HTR-8/SVneo (cell line): Measurements from ENCODE around the gene LRP8.

Source experiments
- DNase-seq: peaks from one replicate; pipeline ENCODE4 v3.0.0; 2011; ENCODE audit warnings: low spot score, mixed read lengths; ENCODE audit not compliant: insufficient read length
- FAIRE-seq: peaks from 2 replicates; lab custom pipeline; 2011; peaks lifted over from hg19 to GRCh38; lab: Jason Lieb, UNC

The LRP8 gene

GRCh38 chr1:53309802-53310201, 18.1 kb downstream of the LRP8 start:
- no peak for DNase-seq
- no peak for FAIRE-seq

- DNase-seq (no peak), FAIRE-seq (no peak)
These were observed 19.4 kb downstream of the LRP8 start for GRCh38 chr1:53308506-53308905.

- no peak for DNase-seq
- FAIRE-seq = no peak
These were observed 20.8 kb downstream of the LRP8 start for GRCh38 chr1:53307037-53307436.

- FAIRE-seq (no peak), DNase-seq (no peak)
These were observed 21.7 kb downstream of the LRP8 start for GRCh38 chr1:53306168-53306567.

- DNase-seq (no peak), FAIRE-seq (no peak)
These were observed 22.2 kb downstream of the LRP8 start for GRCh38 chr1:53305650-53306049.

- FAIRE-seq (no peak), DNase-seq (no peak)
These were observed 23.3 kb downstream of the LRP8 start for GRCh38 chr1:53304527-53304926.

- FAIRE-seq (no peak), DNase-seq (no peak)
These were observed 23.9 kb downstream of the LRP8 start for GRCh38 chr1:53303726-53304515.

- FAIRE-seq (no peak), DNase-seq (no peak)
These were observed 24.6 kb downstream of the LRP8 start for GRCh38 chr1:53303243-53303642.

GRCh38 chr1:53299233-53299632, 28.6 kb downstream of the LRP8 start:
- no peak for DNase-seq
- no peak for FAIRE-seq

GRCh38 chr1:53298045-53298637, 29.7 kb downstream of the LRP8 start:
- DNase-seq (no peak), FAIRE-seq (no peak)

- FAIRE-seq (no peak), DNase-seq (no peak)
These were observed 30.7 kb downstream of the LRP8 start for GRCh38 chr1:53297195-53297594.

GRCh38 chr1:53296117-53296749, 31.6 kb downstream of the LRP8 start:
- FAIRE-seq (no peak), DNase-seq (no peak)

GRCh38 chr1:53295726-53296116, 32.1 kb downstream of the LRP8 start:
- no peak for DNase-seq
- FAIRE-seq = no peak

- DNase-seq (no peak), FAIRE-seq (no peak)
These were observed 32.6 kb downstream of the LRP8 start for GRCh38 chr1:53295295-53295694.

- FAIRE-seq (no peak), DNase-seq (peak; percentile 26)
These were observed 33.3 kb downstream of the LRP8 start for GRCh38 chr1:53294567-53294966.

GRCh38 chr1:53294061-53294460, 33.8 kb downstream of the LRP8 start:
- no peak for FAIRE-seq

GRCh38 chr1:53293123-53293522, 34.7 kb downstream of the LRP8 start:
- no peak for DNase-seq
- no peak for FAIRE-seq

More at GRCh38 chr1:53294061-53294460, 33.8 kb downstream of the LRP8 start:
- DNase-seq = no peak

GRCh38 chr1:53292690-53293089, 35.2 kb downstream of the LRP8 start:
- FAIRE-seq (no peak), DNase-seq (no peak)

- FAIRE-seq (no peak), DNase-seq (no peak)
These were observed 36.3 kb downstream of the LRP8 start for GRCh38 chr1:53291574-53291973.

- no peak for FAIRE-seq
- DNase-seq = no peak
These were observed 39.0 kb downstream of the LRP8 start for GRCh38 chr1:53288790-53289429.
